ENCODE measurements around the gene PGLYRP3. TPM values are rescaled to one million over a fixed set of nuclear protein-coding genes. Genes with fewer than 3 reads are reported as not detected.

PGLYRP3 gene
- total and polyA plus RNA-seq, 2 experiments from 2014 or later: not detected

- TF ChIP-seq, protein P1, sequence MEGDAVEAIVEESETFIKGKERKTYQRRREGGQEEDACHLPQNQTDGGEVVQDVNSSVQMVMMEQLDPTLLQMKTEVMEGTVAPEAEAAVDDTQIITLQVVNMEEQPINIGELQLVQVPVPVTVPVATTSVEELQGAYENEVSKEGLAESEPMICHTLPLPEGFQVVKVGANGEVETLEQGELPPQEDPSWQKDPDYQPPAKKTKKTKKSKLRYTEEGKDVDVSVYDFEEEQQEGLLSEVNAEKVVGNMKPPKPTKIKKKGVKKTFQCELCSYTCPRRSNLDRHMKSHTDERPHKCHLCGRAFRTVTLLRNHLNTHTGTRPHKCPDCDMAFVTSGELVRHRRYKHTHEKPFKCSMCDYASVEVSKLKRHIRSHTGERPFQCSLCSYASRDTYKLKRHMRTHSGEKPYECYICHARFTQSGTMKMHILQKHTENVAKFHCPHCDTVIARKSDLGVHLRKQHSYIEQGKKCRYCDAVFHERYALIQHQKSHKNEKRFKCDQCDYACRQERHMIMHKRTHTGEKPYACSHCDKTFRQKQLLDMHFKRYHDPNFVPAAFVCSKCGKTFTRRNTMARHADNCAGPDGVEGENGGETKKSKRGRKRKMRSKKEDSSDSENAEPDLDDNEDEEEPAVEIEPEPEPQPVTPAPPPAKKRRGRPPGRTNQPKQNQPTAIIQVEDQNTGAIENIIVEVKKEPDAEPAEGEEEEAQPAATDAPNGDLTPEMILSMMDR (conservative IDR thresholded peaks at IDR 0.05; ENCODE audit: low read depth in 2 of 2): no peak
- TF ChIP-seq EZH2 (IDR thresholded peaks at IDR 0.05; ENCODE audit: low read depth, unreplicated experiment): no peak
- TF ChIP-seq JUNB (IDR thresholded peaks at IDR 0.05; ENCODE audit: unreplicated experiment): no peak
Observed at GRCh38 chr1:153272186-153272585, 40.6 kb downstream of the PGLYRP3 start (continued).

- Mint-ChIP-seq H3K36me3 (ENCODE audit: low read depth) (no peaks in the 10 kb centered on the region), H3K9me3 (no peaks in the 10 kb centered on the region), H3K4me3 (no peak overlapping the region), H3K4me1 (peaks cover 10% of the 10 kb centered on the region), H3K27ac (no peak overlapping the region), H3K27me3 (ENCODE audit: insufficient read depth, low read depth, poor library complexity) (no peaks in the 10 kb centered on the region)
- Histone ChIP-seq H3K9me2 (ENCODE audit: insufficient read depth) (no peaks in the 10 kb centered on the region), H3K79me2 (replicated peaks; ENCODE audit: insufficient read depth) (no peaks in the 10 kb centered on the region), H3K27ac (ENCODE audit: low read depth) (no peak overlapping the region), H3K4me1 (ENCODE audit: insufficient read depth) (0 out of 2 replicates have a peak, but pooled peaks cover 5% of the 10 kb centered on the region), H3K4me2 (no peak overlapping the region), H3K36me3 (ENCODE audit: insufficient read depth) (no peaks in the 10 kb centered on the region), H2AFZ (no peak overlapping the region), H3F3A (replicated peaks; ENCODE audit: low read depth) (no peaks in the 10 kb centered on the region), H3K4me3 (no peak overlapping the region), H3K27me3 (ENCODE audit: insufficient read depth) (no peaks in the 10 kb centered on the region), H4K20me1 (replicated peaks; ENCODE audit: insufficient read depth) (no peaks in the 10 kb centered on the region)
- ATAC-seq (no peak), DNase-seq (ENCODE audit: low spot score) (no peak)
- no peak for TF ChIP-seq EZH2phosphoT487 (IDR thresholded peaks at IDR 0.05; ENCODE audit: unreplicated experiment)
- TF ChIP-seq STAT1 (IDR thresholded peaks at IDR 0.05; ENCODE audit: unreplicated experiment): no peak
- no peak for TF ChIP-seq POLR2AphosphoS5 (IDR thresholded peaks at IDR 0.05; ENCODE audit: low read depth)
- TF ChIP-seq ZNF114 (CRISPR knock-in tag; IDR thresholded peaks at IDR 0.05): no peak
- TF ChIP-seq, protein P2, sequence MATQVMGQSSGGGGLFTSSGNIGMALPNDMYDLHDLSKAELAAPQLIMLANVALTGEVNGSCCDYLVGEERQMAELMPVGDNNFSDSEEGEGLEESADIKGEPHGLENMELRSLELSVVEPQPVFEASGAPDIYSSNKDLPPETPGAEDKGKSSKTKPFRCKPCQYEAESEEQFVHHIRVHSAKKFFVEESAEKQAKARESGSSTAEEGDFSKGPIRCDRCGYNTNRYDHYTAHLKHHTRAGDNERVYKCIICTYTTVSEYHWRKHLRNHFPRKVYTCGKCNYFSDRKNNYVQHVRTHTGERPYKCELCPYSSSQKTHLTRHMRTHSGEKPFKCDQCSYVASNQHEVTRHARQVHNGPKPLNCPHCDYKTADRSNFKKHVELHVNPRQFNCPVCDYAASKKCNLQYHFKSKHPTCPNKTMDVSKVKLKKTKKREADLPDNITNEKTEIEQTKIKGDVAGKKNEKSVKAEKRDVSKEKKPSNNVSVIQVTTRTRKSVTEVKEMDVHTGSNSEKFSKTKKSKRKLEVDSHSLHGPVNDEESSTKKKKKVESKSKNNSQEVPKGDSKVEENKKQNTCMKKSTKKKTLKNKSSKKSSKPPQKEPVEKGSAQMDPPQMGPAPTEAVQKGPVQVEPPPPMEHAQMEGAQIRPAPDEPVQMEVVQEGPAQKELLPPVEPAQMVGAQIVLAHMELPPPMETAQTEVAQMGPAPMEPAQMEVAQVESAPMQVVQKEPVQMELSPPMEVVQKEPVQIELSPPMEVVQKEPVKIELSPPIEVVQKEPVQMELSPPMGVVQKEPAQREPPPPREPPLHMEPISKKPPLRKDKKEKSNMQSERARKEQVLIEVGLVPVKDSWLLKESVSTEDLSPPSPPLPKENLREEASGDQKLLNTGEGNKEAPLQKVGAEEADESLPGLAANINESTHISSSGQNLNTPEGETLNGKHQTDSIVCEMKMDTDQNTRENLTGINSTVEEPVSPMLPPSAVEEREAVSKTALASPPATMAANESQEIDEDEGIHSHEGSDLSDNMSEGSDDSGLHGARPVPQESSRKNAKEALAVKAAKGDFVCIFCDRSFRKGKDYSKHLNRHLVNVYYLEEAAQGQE (IDR thresholded peaks at IDR 0.05; ENCODE audit: unreplicated experiment): no peak
- TF ChIP-seq, protein P3, sequence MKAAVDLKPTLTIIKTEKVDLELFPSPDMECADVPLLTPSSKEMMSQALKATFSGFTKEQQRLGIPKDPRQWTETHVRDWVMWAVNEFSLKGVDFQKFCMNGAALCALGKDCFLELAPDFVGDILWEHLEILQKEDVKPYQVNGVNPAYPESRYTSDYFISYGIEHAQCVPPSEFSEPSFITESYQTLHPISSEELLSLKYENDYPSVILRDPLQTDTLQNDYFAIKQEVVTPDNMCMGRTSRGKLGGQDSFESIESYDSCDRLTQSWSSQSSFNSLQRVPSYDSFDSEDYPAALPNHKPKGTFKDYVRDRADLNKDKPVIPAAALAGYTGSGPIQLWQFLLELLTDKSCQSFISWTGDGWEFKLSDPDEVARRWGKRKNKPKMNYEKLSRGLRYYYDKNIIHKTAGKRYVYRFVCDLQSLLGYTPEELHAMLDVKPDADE (IDR thresholded peaks at IDR 0.05): no peak
- TF ChIP-seq NANOG (IDR thresholded peaks at IDR 0.05; ENCODE audit: borderline replicate concordance): no peak
- TF ChIP-seq ZNF462 (CRISPR knock-in tag; IDR thresholded peaks at IDR 0.05): no peak
- TF ChIP-seq CREB1 (CRISPR knock-in tag; IDR thresholded peaks at IDR 0.05; ENCODE audit: low read depth): no peak
- no peak for TF ChIP-seq ZNF331 (CRISPR knock-in tag; IDR thresholded peaks at IDR 0.05; ENCODE audit: low read depth)
Observed at GRCh38 chr1:153271711-153272110, 41.0 kb downstream of the PGLYRP3 start.
